Heart left ventricle (tissue), 13 donors: ENCODE data around the gene RAD23A.

Experiments
- CTCF ChIP-seq, 12 donors: fragments of 200-600 bp; sonication (generic) in 4 of 12; IDR thresholded peaks; one replicate each; pipeline versions ENCODE4 v1.5.0 to v1.8.0; 2018 to 2022; ENCODE audit warnings: antibody characterized with exemption in 12 of 12, mild to moderate bottlenecking in 5 of 12
- POLR2A ChIP-seq, 2 donors: fragments of 450-650 bp; IDR thresholded peaks; one replicate each; pipeline ENCODE4 v1.6.1; 2017; ENCODE audit warnings: antibody characterized with exemption in 2 of 2, mild to moderate bottlenecking in 2 of 2, moderate library complexity in 2 of 2
- donor health status: ischemic (EF 13 %, LVEDD 7.1; RV severe dilation, severe dysfunction).
- donor health status: DM: no; HTN: yes; CAD: no.
- donor health status: DM: no; HTN: no; CAD: no.
- donor health status: ischemic (EF 25% LVEDD 6.9; RV normal size, moderate dysfunction).
- donor health status: ischemic (EF 25% LVEDD 5.7; RV mildly dilated, moderate dysfunction).
- donor health status: ischemic (EF 35%, LVEDD 5.7; RV mildly dilated, moderate dysfunction).
- donor health status: nonischemic (EF 11% LVEDD 7.7; RV severe dilation, severe dysfunction).
- donor health status: DM: yes; HTN: yes; CAD: no.
- donor health status: PGD.
- donor health status: ischemic (EF 29% LVEDD 5.4; RV normal size, mild dysfunction).
- donor health status: nonischemic (EF 23%, LVEDD 6.1; RV moderate dilation, normal function).

- TF ChIP-seq CTCF (IDR thresholded peaks at IDR 0.05), result no peak
- TF ChIP-seq POLR2A (IDR thresholded peaks at IDR 0.05), result no peak
Measured at GRCh38 chr19:12973236-12973635, 27.6 kb downstream of the RAD23A start.
